Aorta (tissue), 5 donors: ENCODE measurements around the gene NUP107. TPM values are rescaled to one million over a fixed set of nuclear protein-coding genes. Genes with fewer than 3 reads are reported as not detected.
A peak's percentile ranks its signal among the peaks of the same experiment; 100 is the strongest.
"Not testable (repeated sequence)": the region's sequence is repeated elsewhere in the genome, so short reads cannot be mapped to it uniquely, and the experiment has no call there.

Experiments used
- ATAC-seq: fragments of 200-7000 bp; cut with Tn5 transposase; one replicate; pipeline ENCODE4 v1.9.1; 2022; ENCODE audit warnings: moderate library complexity; ENCODE audit not compliant: low FRiP score
- DNase-seq, 2 donors: peaks; one replicate each; pipeline ENCODE4 v3.0.0-alpha.2; 2020
- H3K27ac ChIP-seq, 2 donors: one replicate each; pipeline ENCODE4 v1.5.1; 2013; ENCODE audit warnings: low read length in 2 of 2, mild to moderate bottlenecking in 2 of 2, moderate library complexity in 2 of 2, control low read depth in 1 of 2, inconsistent platforms in 1 of 2, low read depth in 1 of 2
- H3K27me3 ChIP-seq, 2 donors: one replicate each; pipeline ENCODE4 v1.6.1; 2013; ENCODE audit warnings: control low read depth in 1 of 2, low read length in 1 of 2, mild to moderate bottlenecking in 1 of 2, moderate library complexity in 1 of 2; ENCODE audit not compliant: insufficient read depth in 2 of 2, control insufficient read depth in 1 of 2
- H3K36me3 ChIP-seq, 2 donors: one replicate each; pipeline ENCODE4 v1.6.1; 2013; ENCODE audit warnings: control low read depth in 1 of 2, low read length in 1 of 2, mild to moderate bottlenecking in 1 of 2; ENCODE audit not compliant: insufficient read depth in 2 of 2, control insufficient read depth in 1 of 2
- H3K4me1 ChIP-seq, 2 donors: one replicate each; pipeline ENCODE4 v1.6.1; 2013; ENCODE audit warnings: low read length in 2 of 2, control low read depth in 1 of 2, mild to moderate bottlenecking in 1 of 2, moderate library complexity in 1 of 2; ENCODE audit not compliant: insufficient read depth in 2 of 2, control insufficient read depth in 1 of 2
- H3K4me3 ChIP-seq, 2 donors: one replicate each; pipeline ENCODE4 v1.5.1; 2013; ENCODE audit warnings: low read length in 2 of 2, control low read depth in 1 of 2, mild to moderate bottlenecking in 1 of 2
- H3K9me3 ChIP-seq: one replicate; pipeline ENCODE4 v1.6.1; 2013; ENCODE audit warnings: mild to moderate bottlenecking, low read length; ENCODE audit not compliant: control insufficient read depth
- WGBS, 2 donors: extraction: QIAGEN DNeasy Blood & Tissue Kit; methylation state at CpG; one replicate each; pipeline ENCODE4 v1.1.7; 2013; 5-methylcytosine and 5-hydroxymethylcytosine counted together
- intact Hi-C, 2 donors: fragments of 100-400 bp; cut with DNase I; formaldehyde crosslinking; loops; one replicate each; pipeline versions ENCODE4 v1.14.2 to v1.15.0; 2022
- long read RNA-seq, 2 donors: library from polyadenylated mRNA; unstranded; transcript quantifications; one replicate each; pipeline ENCODE4 v2.0.0, GENCODE V29; 2020 to 2021
- polyA plus RNA-seq, 2 donors: library from polyadenylated mRNA; stranded (reverse); fragments of 200-250 nt; gene quantifications; one replicate each; pipeline ENCODE4 v1.2.3, GENCODE V29; 2013
- total RNA-seq, 2 donors: library from RNA; stranded (reverse); fragmentation: NEBNext Ultra II Directional; extraction: Animal tissue kit (Norgen Biotek cat#: 25700); gene quantifications; one replicate each; pipeline ENCODE4 v1.2.1, GENCODE V29; 2021
- donor health status: healthy with polysubstance abuse.
- donor health status: Bipolar disorder and iron deficiency.
- donor health status: DM: no; HTN: no; CAD: no.
- donor health status: DM: no; HTN: no; CAD: no.
- donor health status: DM: yes; HTN: yes; CAD: no.

NUP107 gene
- total RNA-seq (10 to 100 TPM; 36.0 to 53.4 TPM), polyA plus RNA-seq (10 to 100 TPM in 1 of 2 donors, 1 to 10 TPM in 1; 5.3 to 19.5 TPM)
- long read RNA-seq, donor 1, full-length matches to known transcripts = 6 of 67 reads
- long read RNA-seq, donor 1, partial matches to known transcripts = 49 of 67 reads
- long read RNA-seq, donor 1, other reads (novel, unspliced or antisense) = 12 of 67 reads
- long read RNA-seq, donor 2, full-length matches to known transcripts = 12 of 20 reads
- long read RNA-seq, donor 2, partial matches to known transcripts = 3 of 20 reads
- long read RNA-seq, donor 2, other reads (novel, unspliced or antisense) = 5 of 20 reads

GRCh38 chr12:68686595-68687521, at the start of gene NUP107:
NUP107 (plus strand) TSS chr12:68686978; CDS start chr12:68687066, 88 bp downstream.
- Histone ChIP-seq H3K9me3 (no peaks in the 10 kb centered on the region), H3K36me3 (no peaks in the 10 kb centered on the region), H3K27ac (peak within 1 kb of the TSS; percentile 1 to 52), H3K4me1 (no peaks in the 10 kb centered on the region), H3K4me3 (peak within 1 kb of the TSS; percentile 41 to 60), H3K27me3 (no peaks in the 10 kb centered on the region)
- intact Hi-C loops = loop anchor here (2.0 to 5.0 kb wide), 3 partner anchors 76 to 330 kb away; partner anchors contain the start of gene RAP1B (in 1 of the 2)
- DNase-seq (peak; percentile 99 to 100), ATAC-seq (peak; percentile 98)
- WGBS, 2 donors = 0% methylated on average over 44 of the region's 44 CpGs

DNA sequence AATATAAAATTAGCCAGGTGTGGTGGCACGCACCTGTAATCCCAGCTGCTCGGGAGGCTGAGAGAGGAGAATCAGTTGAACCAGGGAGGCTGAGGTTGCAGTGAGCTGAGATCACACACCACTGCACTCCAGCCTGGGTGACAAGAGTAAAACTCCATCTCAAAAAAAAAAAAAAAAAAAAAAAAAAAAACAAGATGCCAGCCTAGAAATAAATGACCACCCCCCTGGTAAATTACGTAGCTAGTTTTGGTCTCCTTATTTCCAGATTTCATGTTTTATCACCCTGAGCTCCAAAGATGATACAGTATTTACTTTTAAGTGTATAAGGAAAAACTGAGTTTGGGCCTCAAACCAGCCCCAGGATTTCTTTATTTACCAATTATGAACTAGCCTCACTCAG, 49.3 kb upstream of the NUP107 start:
- DNase-seq, H3K27me3 ChIP-seq, H3K27ac ChIP-seq, H3K4me3 ChIP-seq, H3K36me3 ChIP-seq, ATAC-seq, H3K9me3 ChIP-seq, intact Hi-C loops, H3K4me1 ChIP-seq: not testable (repeated sequence)
- 94 to 97% methylated on average over 3 of the region's 3 CpGs for WGBS, 2 donors

DNA sequence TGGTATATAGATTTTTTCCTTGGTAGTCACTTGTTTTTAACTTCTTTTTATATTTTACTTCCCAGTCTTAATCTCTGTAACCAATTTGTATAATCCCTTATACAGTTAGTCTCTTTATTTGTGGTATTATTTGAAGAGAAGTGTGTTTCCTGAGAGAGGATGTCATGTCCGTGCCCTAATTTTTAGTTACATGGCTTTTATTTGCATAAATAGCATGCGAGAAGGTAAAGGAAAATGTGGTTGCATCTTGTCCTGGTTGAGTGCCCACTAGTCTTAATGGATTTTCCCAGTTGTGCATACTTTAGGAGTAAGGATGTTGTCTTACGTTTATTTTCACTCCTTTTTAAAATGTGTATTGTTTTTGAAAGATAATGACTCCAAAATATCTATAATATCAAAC, 48.6 kb upstream of the NUP107 start:
- Histone ChIP-seq H3K36me3 (no peaks in the 10 kb centered on the region), H3K27me3 (no peaks in the 10 kb centered on the region), H3K4me1 (no peaks in the 10 kb centered on the region), H3K4me3 (no peak overlapping the region), H3K27ac (no peak overlapping the region), H3K9me3 (no peaks in the 10 kb centered on the region)
- WGBS, 2 donors = 75 to 78% methylated on average over 3 of the region's 3 CpGs
- ATAC-seq (no peak), DNase-seq (no peak)
- intact Hi-C loops = no loop called here

DNA sequence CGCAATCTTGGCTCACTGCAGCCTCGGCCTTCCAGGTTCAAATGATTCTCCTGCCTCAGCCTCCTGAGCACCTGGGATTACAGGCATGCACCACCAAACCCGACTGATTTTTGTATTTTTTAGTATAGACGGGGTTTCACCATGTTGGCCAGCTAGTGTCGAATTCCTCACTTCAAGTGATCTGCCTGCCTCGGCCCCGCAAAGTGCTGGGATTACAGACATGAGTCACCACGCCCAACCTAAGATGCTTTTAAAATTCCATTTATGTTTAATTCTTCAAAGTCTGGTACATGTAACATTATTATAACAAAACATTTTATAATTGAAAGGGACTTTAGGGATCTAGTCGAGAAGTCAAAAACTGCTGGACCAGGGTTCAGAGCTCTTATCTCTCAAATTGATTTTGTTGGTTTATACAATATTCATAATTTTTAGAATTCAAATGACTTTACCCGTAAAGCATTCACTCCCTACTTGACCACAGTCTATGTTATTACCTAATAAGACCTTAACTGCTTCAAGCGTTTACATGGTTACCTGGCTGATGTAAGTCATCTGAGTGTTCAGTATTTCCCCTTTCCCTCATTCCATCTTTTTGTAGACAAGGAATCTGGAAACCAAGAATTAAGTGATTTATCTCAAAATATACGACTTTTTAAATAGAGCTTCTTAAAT, 47.9 kb upstream of the NUP107 start:
- intact Hi-C loops = no loop called here
- DNase-seq = no peak
- no peaks in the 10 kb centered on the region for H3K4me1 ChIP-seq
- no peaks in the 10 kb centered on the region for H3K27me3 ChIP-seq
- no peaks in the 10 kb centered on the region for H3K36me3 ChIP-seq
- H3K9me3 ChIP-seq = no peaks in the 10 kb centered on the region
- ATAC-seq = no peak
- H3K27ac ChIP-seq = no peak overlapping the region
- WGBS, 2 donors = 78% methylated on average over 12 of the region's 12 CpGs
- H3K4me3 ChIP-seq = no peak overlapping the region

- intact Hi-C loops = no loop called here
- WGBS, 2 donors = 87 to 88% methylated on average over 1 of the region's 1 CpG
- DNase-seq (no peak), ATAC-seq (no peak)
- Histone ChIP-seq H3K27ac (no peak overlapping the region), H3K9me3 (no peaks in the 10 kb centered on the region), H3K27me3 (no peaks in the 10 kb centered on the region), H3K36me3 (no peaks in the 10 kb centered on the region), H3K4me1 (no peaks in the 10 kb centered on the region), H3K4me3 (no peak overlapping the region)
Measured at GRCh38 chr12:68639396-68639767, 47.4 kb upstream of the NUP107 start.

GRCh38 chr12:68641138-68641537, 45.6 kb upstream of the NUP107 start:
- WGBS, 2 donors = 38 to 44% methylated on average over 5 of the region's 5 CpGs

DNA sequence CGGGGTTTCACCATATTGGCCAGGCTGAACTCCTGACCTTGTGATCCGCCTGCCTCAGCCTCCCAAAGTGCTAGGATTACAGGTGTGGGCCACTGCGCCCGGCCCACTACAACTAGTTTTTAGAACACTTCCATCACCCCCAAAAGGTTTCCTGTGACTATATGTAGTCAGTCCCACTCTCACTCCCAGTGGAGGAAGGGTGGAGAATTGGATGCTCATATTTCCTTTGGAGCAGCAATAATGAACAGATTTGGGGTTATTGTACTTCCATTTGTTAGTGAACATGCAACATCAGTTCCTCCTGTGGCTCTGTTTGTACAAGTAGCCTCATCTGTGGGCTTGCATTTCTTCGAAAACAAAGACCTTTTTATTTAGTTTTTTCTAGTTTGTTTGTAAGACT, 40.3 kb upstream of the NUP107 start:
- no peak for DNase-seq
- H3K9me3 ChIP-seq = no peaks in the 10 kb centered on the region
- intact Hi-C loops = no loop called here
- H3K27ac ChIP-seq = no peak overlapping the region
- WGBS, 2 donors = 97 to 98% methylated on average over 5 of the region's 5 CpGs
- no peaks in the 10 kb centered on the region for H3K27me3 ChIP-seq
- no peak overlapping the region for H3K4me3 ChIP-seq
- no peaks in the 10 kb centered on the region for H3K4me1 ChIP-seq
- no peak for ATAC-seq
- no peaks in the 10 kb centered on the region for H3K36me3 ChIP-seq

More at GRCh38 chr12:68641138-68641537, 45.6 kb upstream of the NUP107 start:
- Histone ChIP-seq H3K27me3 (no peaks in the 10 kb centered on the region), H3K9me3 (no peaks in the 10 kb centered on the region), H3K36me3 (no peaks in the 10 kb centered on the region), H3K27ac (no peak overlapping the region), H3K4me1 (no peaks in the 10 kb centered on the region), H3K4me3 (no peak overlapping the region)
- intact Hi-C loops = no loop called here
- no peak for DNase-seq
- no peak for ATAC-seq

- Histone ChIP-seq H3K36me3 (no peaks in the 10 kb centered on the region), H3K27ac (no peak overlapping the region), H3K9me3 (no peaks in the 10 kb centered on the region), H3K4me3 (no peak overlapping the region), H3K27me3 (no peaks in the 10 kb centered on the region), H3K4me1 (no peaks in the 10 kb centered on the region)
- WGBS, 2 donors = 83 to 95% methylated on average over 1 of the region's 1 CpG
- intact Hi-C loops = no loop called here
- DNase-seq (no peak), ATAC-seq (no peak)
Measured at GRCh38 chr12:68647507-68647906, 39.3 kb upstream of the NUP107 start.
